Activated T-cell treated with anti-CD3 and anti-CD28 coated beads, Interleukin-2, amount 50 U/mL, for 4 hours (primary cell): ENCODE results near the gene PNPLA6. TPM values are rescaled to one million over a fixed set of nuclear protein-coding genes. Genes with fewer than 3 reads are reported as not detected.
"Not testable (repeated sequence)": the region's sequence is repeated elsewhere in the genome, so short reads cannot be mapped to it uniquely, and the experiment has no call there.

ENCODE experiments used
- ATAC-seq, 2 donors: fragments of 200-7000 bp; cut with Tn5 transposase; one replicate each; pipeline ENCODE4 v1.10.0; 2021
- DNase-seq: peaks from one replicate; pipeline ENCODE4 v3.0.0-alpha.2; 2020
- H3K27me3 Mint-ChIP-seq: one replicate; pipeline ENCODE4 v1.8.0; 2021; ENCODE audit warnings: low read depth, mixed read lengths
- H3K36me3 Mint-ChIP-seq: one replicate; pipeline ENCODE4 v1.8.0; 2022; ENCODE audit warnings: mixed read lengths; ENCODE audit not compliant: insufficient read depth
- H3K4me1 Mint-ChIP-seq: one replicate; pipeline ENCODE4 v1.8.0; 2021; ENCODE audit warnings: low read depth, mixed read lengths
- H3K4me3 Mint-ChIP-seq: one replicate; pipeline ENCODE4 v1.8.0; 2021; ENCODE audit warnings: mild to moderate bottlenecking, moderate library complexity, mixed read lengths
- H3K9me3 Mint-ChIP-seq: one replicate; pipeline ENCODE4 v1.8.0; 2021; ENCODE audit warnings: mixed read lengths
- total RNA-seq, 3 donors: library from RNA; stranded (reverse); gene quantifications; one replicate each; pipeline ENCODE4 v1.2.1, GENCODE V29; 2021

PNPLA6 gene
- total RNA-seq, 3 donors from 2014 or later: 106 to 121 (median 107) TPM

- H3K36me3 Mint-ChIP-seq: no peaks in the 10 kb centered on the region
- no peak overlapping the region for H3K4me3 Mint-ChIP-seq
- H3K4me1 Mint-ChIP-seq: no peaks in the 10 kb centered on the region
- H3K9me3 Mint-ChIP-seq: no peaks in the 10 kb centered on the region
- H3K27me3 Mint-ChIP-seq: peaks cover 6% of the 10 kb centered on the region
- DNase-seq: no peak
- ATAC-seq: no peak
Observed at GRCh38 chr19:7575434-7576040, 40.0 kb downstream of the PNPLA6 start.

GRCh38 chr19:7577422-7577821 lies 41.9 kb downstream of the PNPLA6 start:
- not testable (repeated sequence) for H3K4me1 Mint-ChIP-seq, H3K4me3 Mint-ChIP-seq, ATAC-seq, H3K36me3 Mint-ChIP-seq, DNase-seq, H3K9me3 Mint-ChIP-seq
- H3K27me3 Mint-ChIP-seq: peaks cover 10% of the 10 kb centered on the region

- DNase-seq: no peak
- Mint-ChIP-seq H3K27me3 (peaks cover 12% of the 10 kb centered on the region), H3K36me3 (no peaks in the 10 kb centered on the region), H3K9me3 (no peaks in the 10 kb centered on the region), H3K4me1 (no peaks in the 10 kb centered on the region), H3K4me3 (no peak overlapping the region)
- ATAC-seq: no peak
Observed at GRCh38 chr19:7578127-7578526, 42.6 kb downstream of the PNPLA6 start.

GRCh38 chr19:7579182-7579581 lies 43.7 kb downstream of the PNPLA6 start:
- Mint-ChIP-seq H3K4me1 (no peaks in the 10 kb centered on the region), H3K4me3 (no peak overlapping the region), H3K27me3 (peaks cover 12% of the 10 kb centered on the region), H3K9me3 (no peaks in the 10 kb centered on the region), H3K36me3 (no peaks in the 10 kb centered on the region)
- ATAC-seq (no peak), DNase-seq (no peak)

GRCh38 chr19:7582446-7582845 lies 46.9 kb downstream of the PNPLA6 start:
- peaks cover 6% of the 10 kb centered on the region for H3K27me3 Mint-ChIP-seq
- no peaks in the 10 kb centered on the region for H3K9me3 Mint-ChIP-seq
- no peak overlapping the region for H3K4me3 Mint-ChIP-seq
- no peaks in the 10 kb centered on the region for H3K36me3 Mint-ChIP-seq
- DNase-seq (no peak), ATAC-seq (no peak)
- no peaks in the 10 kb centered on the region for H3K4me1 Mint-ChIP-seq

GRCh38 chr19:7589822-7590221 lies 54.3 kb downstream of the PNPLA6 start:
- Mint-ChIP-seq H3K36me3 (no peaks in the 10 kb centered on the region), H3K4me3 (no peak overlapping the region), H3K4me1 (no peaks in the 10 kb centered on the region), H3K9me3 (no peaks in the 10 kb centered on the region), H3K27me3 (peaks cover 24% of the 10 kb centered on the region)
- ATAC-seq: no peak
- no peak for DNase-seq

GRCh38 chr19:7590256-7590655 lies 54.7 kb downstream of the PNPLA6 start:
- peaks cover 28% of the 10 kb centered on the region for H3K27me3 Mint-ChIP-seq
- ATAC-seq (no peak), DNase-seq (no peak)
- H3K4me1 Mint-ChIP-seq: peaks cover 2% of the 10 kb centered on the region
- H3K9me3 Mint-ChIP-seq: no peaks in the 10 kb centered on the region
- no peak overlapping the region for H3K4me3 Mint-ChIP-seq
- H3K36me3 Mint-ChIP-seq: no peaks in the 10 kb centered on the region

- Mint-ChIP-seq H3K27me3 (peaks cover 49% of the 10 kb centered on the region), H3K36me3 (no peaks in the 10 kb centered on the region), H3K4me1 (peaks cover 4% of the 10 kb centered on the region), H3K9me3 (no peaks in the 10 kb centered on the region), H3K4me3 (peak within 1 kb of the TSS; percentile 63)
- ATAC-seq (peak; percentile 89 to 91), DNase-seq (peak; percentile 31)
Observed at GRCh38 chr19:7595466-7596133, 60.1 kb downstream of the PNPLA6 start, which contains the start of gene CAMSAP3. CAMSAP3 (plus strand) TSS chr19:7595863; CDS start chr19:7596003, 140 bp downstream.

GRCh38 chr19:7596211-7596937 lies 60.9 kb downstream of the PNPLA6 start:
- Mint-ChIP-seq H3K27me3 (peaks cover 48% of the 10 kb centered on the region), H3K36me3 (no peaks in the 10 kb centered on the region), H3K4me1 (peaks cover 4% of the 10 kb centered on the region), H3K9me3 (no peaks in the 10 kb centered on the region), H3K4me3 (peak overlapping the region; percentile 58)
- peak in 1 of 2 donors; percentile 5 for ATAC-seq
- no peak for DNase-seq

GRCh38 chr19:7597689-7598088 lies 62.2 kb downstream of the PNPLA6 start:
- Mint-ChIP-seq H3K9me3 (no peaks in the 10 kb centered on the region), H3K4me3 (peak overlapping the region; percentile 19), H3K4me1 (peaks cover 4% of the 10 kb centered on the region), H3K36me3 (no peaks in the 10 kb centered on the region), H3K27me3 (peaks cover 48% of the 10 kb centered on the region)
- DNase-seq (no peak), ATAC-seq (no peak)

GRCh38 chr19:7598180-7598579 lies 62.7 kb downstream of the PNPLA6 start:
- no peak for ATAC-seq
- no peak for DNase-seq
- no peaks in the 10 kb centered on the region for H3K9me3 Mint-ChIP-seq
- H3K4me1 Mint-ChIP-seq: peaks cover 4% of the 10 kb centered on the region
- peaks cover 47% of the 10 kb centered on the region for H3K27me3 Mint-ChIP-seq
- no peaks in the 10 kb centered on the region for H3K36me3 Mint-ChIP-seq
- H3K4me3 Mint-ChIP-seq: no peak overlapping the region

GRCh38 chr19:7600721-7601120 lies 65.2 kb downstream of the PNPLA6 start:
- Mint-ChIP-seq H3K9me3 (no peaks in the 10 kb centered on the region), H3K4me3 (no peak overlapping the region), H3K4me1 (peaks cover 2% of the 10 kb centered on the region), H3K27me3 (peaks cover 40% of the 10 kb centered on the region), H3K36me3 (no peaks in the 10 kb centered on the region)
- no peak for DNase-seq
- ATAC-seq: no peak

- DNase-seq (no peak), ATAC-seq (no peak)
- H3K27me3 Mint-ChIP-seq: peaks cover 32% of the 10 kb centered on the region
- no peak overlapping the region for H3K4me3 Mint-ChIP-seq
- no peaks in the 10 kb centered on the region for H3K4me1 Mint-ChIP-seq
- no peaks in the 10 kb centered on the region for H3K9me3 Mint-ChIP-seq
- no peaks in the 10 kb centered on the region for H3K36me3 Mint-ChIP-seq
Observed at GRCh38 chr19:7602240-7602934, 66.9 kb downstream of the PNPLA6 start.

GRCh38 chr19:7602935-7603497 lies 67.5 kb downstream of the PNPLA6 start:
- peaks cover 25% of the 10 kb centered on the region for H3K27me3 Mint-ChIP-seq
- no peaks in the 10 kb centered on the region for H3K4me1 Mint-ChIP-seq
- H3K4me3 Mint-ChIP-seq: no peak overlapping the region
- no peak for DNase-seq
- no peaks in the 10 kb centered on the region for H3K9me3 Mint-ChIP-seq
- no peaks in the 10 kb centered on the region for H3K36me3 Mint-ChIP-seq
- no peak for ATAC-seq
